Measurements from ENCODE around the gene IGFALS.

IGFALS gene

GRCh38 chr16:1788095-1788707 lies 5.3 kb downstream of the IGFALS start:
- no peak for DNase-seq

GRCh38 chr16:1787322-1788094 lies 6.0 kb downstream of the IGFALS start:
- no peak for DNase-seq

GRCh38 chr16:1787056-1787321 lies 6.5 kb downstream of the IGFALS start:
- no peak for DNase-seq

- DNase-seq, result no peak
These were observed 7.1 kb downstream of the IGFALS start for GRCh38 chr16:1786242-1787055.

- DNase-seq, result no peak
These were observed 7.7 kb downstream of the IGFALS start for GRCh38 chr16:1785846-1786170.

- no peak for DNase-seq
These were observed 8.3 kb downstream of the IGFALS start for GRCh38 chr16:1784977-1785845.

GRCh38 chr16:1782408-1783264 lies 10.9 kb downstream of the IGFALS start, which contains the start of the genes NUBP2 and SPSB3:
TSS of gene NUBP2 (plus strand) at chr16:1782960. CDS start at chr16:1783021, 61 bp downstream.
TSS of gene SPSB3 (minus strand) at chr16:1782571. CDS start at chr16:1781483, 1,088 bp downstream.
- peak; percentile 100 for DNase-seq

- no peak for DNase-seq
These were observed 11.6 kb downstream of the IGFALS start for GRCh38 chr16:1781758-1782407.

GRCh38 chr16:1781254-1781653 lies 12.3 kb downstream of the IGFALS start:
- DNase-seq, result no peak

GRCh38 chr16:1780677-1781072 lies 12.8 kb downstream of the IGFALS start:
- no peak for DNase-seq

- no peak for DNase-seq
These were observed 13.5 kb downstream of the IGFALS start for GRCh38 chr16:1779741-1780676.

- DNase-seq, result no peak
These were observed 14.2 kb downstream of the IGFALS start for GRCh38 chr16:1779234-1779701.

GRCh38 chr16:1778200-1779179 lies 15.0 kb downstream of the IGFALS start:
- no peak for DNase-seq

- no peak for DNase-seq
These were observed 15.9 kb downstream of the IGFALS start for GRCh38 chr16:1777375-1778199.

GRCh38 chr16:1776991-1777374 lies 16.5 kb downstream of the IGFALS start:
- no peak for DNase-seq

- DNase-seq, result no peak
These were observed 16.9 kb downstream of the IGFALS start for GRCh38 chr16:1776672-1776955.

- DNase-seq, result no peak
These were observed 17.4 kb downstream of the IGFALS start for GRCh38 chr16:1775846-1776671.

All from COR-L47 (cell line).